ENCODE results near the gene NPNT.

The NPNT gene

DNA sequence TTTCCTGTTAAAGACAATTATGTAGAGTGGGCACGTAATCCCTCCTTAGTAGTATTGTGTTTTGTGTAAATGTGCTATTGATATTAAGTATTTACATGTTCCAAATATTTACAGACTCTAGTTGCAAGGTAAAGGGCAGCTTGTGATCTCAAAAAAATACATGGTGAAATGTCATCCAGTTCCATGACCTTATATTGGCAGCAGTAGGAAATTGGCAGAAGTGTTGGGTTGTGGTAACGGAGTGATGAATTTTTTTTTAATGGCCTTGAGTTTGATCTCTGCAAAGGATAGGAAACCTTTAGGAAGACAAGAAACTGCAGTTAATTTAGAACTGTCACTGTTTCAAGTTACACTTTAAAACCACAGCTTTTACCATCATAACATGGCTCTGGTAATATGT, 74.3 kb downstream of the NPNT start:
- no peak for DNase-seq (ENCODE audit: low read depth in 2 of 3, low spot score in 2 of 3)

DNA sequence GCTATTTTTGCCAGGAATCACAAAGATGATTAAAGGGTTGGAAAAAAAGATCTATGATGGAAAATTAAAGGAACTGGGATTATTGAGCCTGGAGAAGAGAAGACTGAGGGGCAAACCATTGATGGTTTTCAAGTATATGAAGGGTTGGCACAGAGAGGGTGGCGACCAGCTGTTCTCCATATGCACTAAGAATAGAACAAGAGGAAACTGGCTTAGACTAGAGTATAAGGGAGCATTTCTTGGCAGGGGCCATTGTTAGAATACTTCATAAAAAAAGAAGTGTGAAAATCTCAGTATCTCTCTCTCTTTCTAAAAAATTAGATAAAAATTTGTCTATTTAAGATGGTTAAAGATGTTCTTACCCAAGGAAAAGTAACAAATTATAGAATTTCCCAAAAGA, 75.1 kb downstream of the NPNT start:
- DNase-seq (ENCODE audit: low read depth in 2 of 3, low spot score in 2 of 3) = no peak

DNA sequence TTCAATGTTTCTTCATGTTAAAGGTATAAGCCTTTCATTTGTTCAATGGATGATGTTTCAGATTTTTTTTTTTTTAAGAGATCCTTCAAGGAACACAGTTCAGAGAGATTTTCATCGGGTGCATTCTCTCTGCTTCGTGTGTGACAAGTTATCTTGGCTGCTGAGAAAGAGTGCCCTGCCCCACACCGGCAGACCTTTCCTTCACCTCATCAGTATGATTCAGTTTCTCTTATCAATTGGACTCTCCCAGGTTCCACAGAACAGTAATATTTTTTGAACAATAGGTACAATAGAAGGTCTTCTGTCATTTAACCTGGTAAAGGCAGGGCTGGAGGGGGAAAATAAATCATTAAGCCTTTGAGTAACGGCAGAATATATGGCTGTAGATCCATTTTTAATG, 75.8 kb downstream of the NPNT start:
- no peak for DNase-seq (ENCODE audit: low read depth in 2 of 3, low spot score in 2 of 3)

DNA sequence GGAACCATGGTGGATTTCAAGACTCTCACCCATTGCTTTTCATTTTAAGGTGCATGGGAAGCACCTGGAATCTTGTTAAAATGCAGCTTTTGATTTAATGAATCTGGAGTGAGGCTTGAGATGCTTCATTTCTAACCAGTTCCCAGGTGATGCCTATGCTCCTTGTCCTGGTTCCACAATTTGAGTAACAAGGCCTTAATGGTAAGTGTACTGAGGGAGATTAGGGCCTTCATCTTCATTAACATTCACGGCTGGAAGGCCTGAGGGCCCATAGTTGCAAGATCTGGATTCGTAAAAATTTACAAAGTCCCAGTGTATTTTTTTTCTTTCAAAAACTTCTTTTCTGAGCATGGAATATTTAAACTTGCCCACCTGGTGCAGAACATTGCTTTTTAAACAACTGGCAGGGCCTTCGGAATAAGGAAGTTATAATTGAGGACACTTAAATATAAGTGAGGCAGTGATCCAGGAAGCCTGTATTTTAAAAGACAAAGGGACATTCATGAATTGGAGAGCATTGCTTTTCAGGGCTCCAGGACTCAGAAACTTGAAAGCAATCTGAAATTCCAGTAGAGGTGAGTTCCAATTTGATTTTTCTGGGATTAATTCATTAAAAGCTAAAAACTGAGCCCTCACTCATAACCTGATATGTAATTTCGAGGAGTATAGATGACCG, 77.8 kb downstream of the NPNT start:
- DNase-seq (ENCODE audit: low read depth in 2 of 3, low spot score in 2 of 3) = no peak

DNA sequence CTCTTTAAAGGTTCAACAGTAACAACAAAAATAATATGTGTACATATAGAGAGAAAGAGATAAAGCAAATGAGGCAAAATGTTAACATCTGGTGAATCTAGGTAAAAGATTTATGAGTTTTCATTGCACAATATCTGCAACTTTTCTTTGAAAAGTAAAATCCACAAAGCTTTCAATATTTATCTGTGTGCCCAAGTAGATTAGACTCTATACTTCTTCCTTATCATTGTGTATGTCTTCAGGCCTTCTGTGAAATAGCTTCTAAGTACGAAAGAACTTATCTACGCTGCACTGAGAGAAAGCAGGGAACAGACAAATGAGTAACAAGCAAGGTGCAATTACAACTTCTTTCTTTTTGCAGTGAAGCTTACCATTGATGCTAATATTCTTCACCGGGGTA, 81.6 kb downstream of the NPNT start:
- DNase-seq (ENCODE audit: low read depth in 2 of 3, low spot score in 2 of 3) = no peak

DNA sequence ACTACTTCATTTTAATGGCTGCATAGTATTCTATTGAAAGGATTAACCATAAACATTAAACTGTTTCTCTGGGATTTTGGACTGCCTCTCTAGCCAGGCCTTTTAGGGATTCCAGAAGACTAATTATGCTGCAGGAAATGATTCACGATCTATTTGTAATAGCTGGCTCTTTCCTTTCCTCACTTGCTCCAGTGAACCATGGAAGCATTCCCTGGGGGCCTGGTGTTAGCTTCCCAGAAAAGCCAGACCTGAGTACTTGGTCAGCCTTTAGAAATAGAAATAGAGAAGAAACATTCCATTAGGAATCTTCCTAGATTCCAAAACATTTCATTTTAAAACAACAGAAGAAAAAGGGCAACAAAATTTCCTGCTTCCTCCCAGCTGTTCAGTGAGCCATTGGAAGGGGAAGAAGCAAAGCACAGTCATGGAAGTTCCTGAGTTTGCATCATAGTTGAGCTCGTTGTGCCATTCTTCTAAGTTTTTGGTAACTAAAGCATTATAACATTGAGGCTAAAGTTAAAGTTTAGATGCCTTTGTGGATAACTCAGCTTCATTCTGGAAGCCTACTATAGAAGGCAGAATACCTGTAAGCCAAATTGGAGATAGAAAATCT, 83.5 kb downstream of the NPNT start:
- no peak for DNase-seq (ENCODE audit: low read depth in 2 of 3, low spot score in 2 of 3)

DNA sequence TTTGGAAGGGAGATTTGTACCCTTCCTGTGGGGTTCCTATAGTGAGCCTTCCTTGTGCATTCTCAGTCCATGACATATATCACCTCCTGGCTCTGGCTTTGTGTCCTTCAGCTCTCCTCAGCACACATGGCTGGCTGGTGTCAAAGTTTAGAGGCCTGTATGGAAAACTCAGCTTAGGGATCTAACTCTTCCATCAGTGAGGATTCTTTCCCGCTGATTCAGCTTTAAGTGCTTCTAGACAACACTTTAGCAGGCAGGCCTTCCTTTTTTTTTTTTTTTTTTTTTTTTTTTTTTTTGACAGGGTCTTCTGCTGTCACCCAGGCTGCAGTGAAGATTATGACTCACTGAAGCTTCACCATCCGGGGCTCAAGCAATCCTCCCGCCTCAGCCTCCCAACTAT, 84.2 kb downstream of the NPNT start:
- no peak for DNase-seq (ENCODE audit: low read depth in 2 of 3, low spot score in 2 of 3)

DNA sequence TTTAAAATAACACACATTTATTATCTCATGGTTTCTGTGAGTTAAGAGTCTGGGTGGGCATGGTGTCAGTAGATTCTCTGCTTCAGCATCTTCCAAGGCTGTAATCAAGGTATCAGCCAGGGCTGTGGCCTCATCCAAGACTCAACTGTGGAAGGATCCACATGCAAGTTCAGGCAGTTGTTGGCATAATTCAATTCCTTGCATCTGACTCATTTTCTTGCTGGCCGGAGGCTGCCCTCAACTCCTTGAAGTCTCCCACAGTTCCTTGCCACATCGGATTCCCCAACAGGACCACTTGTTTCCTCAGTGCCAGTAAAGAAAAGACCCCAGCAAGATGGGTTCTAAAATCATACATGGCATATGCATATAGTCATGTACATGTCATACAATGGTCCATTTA, 93.4 kb downstream of the NPNT start:
- DNase-seq (ENCODE audit: low read depth in 2 of 3, low spot score in 2 of 3) = no peak

DNA sequence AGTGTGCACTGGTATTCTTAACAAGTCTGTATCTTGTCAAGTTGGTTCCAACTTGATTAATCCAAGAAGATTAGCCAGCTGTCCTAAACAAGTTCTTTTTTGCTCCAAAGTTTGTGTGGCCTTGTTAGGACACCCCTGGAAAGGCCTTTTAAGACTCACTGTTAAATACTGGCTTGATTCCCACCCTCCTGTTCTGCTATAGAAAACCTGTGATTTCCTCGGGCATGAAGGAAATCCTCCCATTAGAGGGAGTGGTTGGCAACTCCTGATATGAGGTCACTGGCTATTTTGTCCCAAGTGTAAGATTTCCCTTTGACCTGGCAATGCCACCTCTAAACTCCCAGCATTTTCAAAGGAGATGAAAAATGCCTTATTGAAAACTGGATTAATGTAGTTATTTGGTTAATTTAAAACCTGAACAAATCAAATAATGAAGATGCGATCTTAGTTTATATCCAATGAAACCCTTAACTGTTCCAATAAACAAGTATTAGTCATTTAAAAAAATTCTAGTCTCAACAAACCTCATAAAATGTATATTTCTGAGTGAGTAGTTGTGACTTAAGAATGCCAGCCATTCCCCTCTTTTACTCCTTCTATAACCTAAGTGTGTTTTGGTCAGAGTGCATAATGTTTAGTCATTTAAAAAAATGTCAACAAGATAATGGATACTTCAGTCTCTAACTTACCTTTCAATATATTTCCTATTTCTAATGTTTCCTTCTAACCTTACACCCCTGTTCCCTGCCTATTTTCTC, 94.4 kb downstream of the NPNT start:
- DNase-seq (ENCODE audit: low read depth in 2 of 3, low spot score in 2 of 3) = no peak

DNA sequence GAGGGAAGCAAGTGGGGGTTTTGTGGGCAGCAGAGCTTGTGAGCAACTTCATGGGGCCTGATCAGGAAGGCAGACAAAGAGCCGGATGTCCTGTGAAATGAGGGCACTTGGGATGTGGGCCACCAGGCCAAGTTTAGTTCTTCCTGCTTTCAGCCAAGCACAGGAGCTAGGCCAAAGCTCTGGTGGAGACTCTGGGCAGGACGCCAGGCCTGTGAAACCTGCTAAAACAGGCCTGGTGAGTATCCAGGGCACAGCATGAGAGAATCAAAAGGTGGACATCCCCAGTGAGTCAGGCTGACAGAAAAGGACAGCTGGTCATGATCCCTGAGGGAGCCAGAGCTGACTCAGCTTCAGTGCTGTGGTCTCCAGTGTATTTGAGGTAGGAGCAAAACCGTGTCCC, 95.7 kb downstream of the NPNT start:
- no peak for DNase-seq (ENCODE audit: low read depth in 2 of 3, low spot score in 2 of 3)

DNA sequence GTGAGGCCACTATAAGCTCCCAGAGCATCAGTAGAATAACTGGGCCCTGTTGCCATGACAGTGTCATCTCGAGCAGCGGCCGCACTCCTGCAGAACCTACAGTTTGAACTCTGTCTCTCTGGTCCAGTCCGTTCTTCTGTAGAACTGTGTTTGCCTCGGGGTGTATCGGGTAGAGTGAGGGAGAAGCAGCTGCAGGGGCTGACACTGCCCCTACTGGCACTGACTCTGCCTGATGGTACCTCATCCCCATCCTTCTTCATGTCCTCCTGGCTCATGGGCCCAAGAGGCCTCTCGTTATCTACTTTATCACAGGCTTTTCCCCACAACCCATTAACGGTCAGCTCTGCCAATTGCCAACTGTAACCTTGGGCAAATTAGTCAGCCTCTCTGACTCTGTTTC, 96.5 kb downstream of the NPNT start:
- no peak for DNase-seq (ENCODE audit: low read depth in 2 of 3, low spot score in 2 of 3)

DNA sequence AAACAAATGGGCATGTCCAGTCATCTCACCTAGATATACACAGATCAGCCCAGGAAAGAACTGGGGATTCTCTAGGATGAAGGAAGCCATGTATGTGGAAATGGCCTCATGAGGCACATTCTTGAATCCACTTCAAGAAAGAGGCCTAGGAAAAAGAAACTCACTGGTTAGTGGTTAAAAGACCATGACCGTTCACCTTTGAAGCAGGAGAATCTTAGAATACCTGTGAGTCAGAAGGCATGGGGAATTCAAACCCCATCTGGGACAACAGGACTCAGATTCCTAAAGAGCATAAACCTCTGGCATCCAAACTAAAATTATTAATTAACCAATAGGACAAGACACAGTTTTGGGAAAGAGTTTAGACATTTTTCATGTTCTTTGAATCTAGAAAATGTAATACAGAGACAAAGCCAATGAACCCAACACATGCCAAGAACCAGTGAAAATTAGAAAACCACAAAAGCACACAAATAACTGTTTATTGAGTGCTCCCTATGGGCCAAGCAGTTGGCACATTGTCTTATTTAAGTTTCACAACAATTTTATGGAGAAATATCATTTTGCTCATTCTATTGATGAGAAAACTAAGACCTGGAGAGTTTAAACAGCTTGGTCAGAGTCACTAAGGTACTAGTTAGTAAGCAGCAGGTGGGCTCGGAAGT, 97.5 kb downstream of the NPNT start:
- no peak for DNase-seq (ENCODE audit: low read depth in 2 of 3, low spot score in 2 of 3)

DNA sequence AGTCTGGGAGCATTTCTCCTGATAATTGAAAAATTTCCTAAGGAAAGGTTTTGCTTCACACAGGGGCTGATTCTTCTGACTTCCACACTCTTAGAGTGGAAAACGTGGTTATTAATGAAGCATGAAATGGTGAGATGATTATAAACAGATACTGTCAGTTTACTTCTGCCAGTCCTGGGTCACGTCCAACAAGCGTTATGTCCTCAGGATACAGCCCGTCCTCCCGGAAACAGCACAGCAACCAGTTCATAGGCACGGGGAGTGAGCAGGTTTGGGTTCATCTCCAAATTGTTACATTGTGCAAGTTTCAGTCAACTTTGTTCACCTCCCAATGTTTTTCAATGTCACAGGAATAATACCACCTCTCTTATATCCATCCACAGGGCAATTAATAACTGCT, 98.8 kb downstream of the NPNT start:
- DNase-seq (ENCODE audit: low read depth in 2 of 3, low spot score in 2 of 3) = no peak

DNA sequence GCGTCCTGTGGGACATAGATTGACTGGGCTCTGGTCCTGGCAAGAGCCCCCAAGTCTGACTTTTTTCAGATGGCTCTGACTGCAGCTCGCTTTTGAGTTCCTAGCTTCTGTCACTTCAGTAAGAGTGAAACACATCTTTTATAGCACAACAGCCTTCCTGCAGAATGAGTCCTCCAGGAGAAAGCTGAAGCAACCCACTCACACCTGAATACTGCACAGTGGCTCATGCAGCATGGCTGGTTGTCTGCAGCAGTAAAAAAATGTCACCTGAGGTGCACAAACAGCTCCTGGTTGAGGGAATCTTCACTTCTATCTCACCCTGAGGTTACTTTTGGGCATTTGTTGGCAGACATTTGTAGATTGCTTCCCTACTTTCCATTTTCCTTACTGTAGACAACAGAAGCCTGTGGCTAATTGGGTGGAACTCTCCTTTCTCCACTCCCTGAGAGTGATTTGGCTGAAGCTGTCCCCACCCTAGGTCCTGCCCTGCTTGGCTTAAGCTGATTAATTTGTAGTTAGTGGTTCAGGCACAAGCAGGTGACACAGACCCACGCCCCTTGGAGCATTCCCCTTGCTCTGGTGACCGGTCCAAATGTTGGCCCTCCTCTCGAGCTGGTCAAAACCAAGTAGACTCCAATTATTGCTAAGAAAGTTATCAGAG, 99.7 kb downstream of the NPNT start:
- DNase-seq (ENCODE audit: low read depth in 2 of 3, low spot score in 2 of 3) = no peak

DNA sequence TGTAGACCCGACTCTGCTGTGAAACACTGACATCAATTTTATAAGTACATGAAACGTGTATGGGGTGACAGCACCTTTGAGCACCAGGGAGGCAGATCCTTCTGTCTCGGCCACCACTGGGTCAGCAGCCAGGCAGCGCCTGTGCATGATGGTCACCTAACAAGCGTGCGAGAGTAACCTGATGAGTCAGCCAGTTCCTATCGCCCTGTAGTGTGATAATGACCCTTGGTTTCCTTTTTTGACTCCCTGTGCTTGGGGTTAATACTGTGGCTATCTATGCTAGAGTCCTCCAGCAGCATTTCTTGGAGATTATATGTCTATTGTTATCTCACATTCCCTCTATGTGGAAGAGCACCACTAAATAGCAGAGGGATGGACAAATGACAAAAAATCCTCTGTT, 101.6 kb downstream of the NPNT start:
- no peak for DNase-seq (ENCODE audit: low read depth in 2 of 3, low spot score in 2 of 3)

DNA sequence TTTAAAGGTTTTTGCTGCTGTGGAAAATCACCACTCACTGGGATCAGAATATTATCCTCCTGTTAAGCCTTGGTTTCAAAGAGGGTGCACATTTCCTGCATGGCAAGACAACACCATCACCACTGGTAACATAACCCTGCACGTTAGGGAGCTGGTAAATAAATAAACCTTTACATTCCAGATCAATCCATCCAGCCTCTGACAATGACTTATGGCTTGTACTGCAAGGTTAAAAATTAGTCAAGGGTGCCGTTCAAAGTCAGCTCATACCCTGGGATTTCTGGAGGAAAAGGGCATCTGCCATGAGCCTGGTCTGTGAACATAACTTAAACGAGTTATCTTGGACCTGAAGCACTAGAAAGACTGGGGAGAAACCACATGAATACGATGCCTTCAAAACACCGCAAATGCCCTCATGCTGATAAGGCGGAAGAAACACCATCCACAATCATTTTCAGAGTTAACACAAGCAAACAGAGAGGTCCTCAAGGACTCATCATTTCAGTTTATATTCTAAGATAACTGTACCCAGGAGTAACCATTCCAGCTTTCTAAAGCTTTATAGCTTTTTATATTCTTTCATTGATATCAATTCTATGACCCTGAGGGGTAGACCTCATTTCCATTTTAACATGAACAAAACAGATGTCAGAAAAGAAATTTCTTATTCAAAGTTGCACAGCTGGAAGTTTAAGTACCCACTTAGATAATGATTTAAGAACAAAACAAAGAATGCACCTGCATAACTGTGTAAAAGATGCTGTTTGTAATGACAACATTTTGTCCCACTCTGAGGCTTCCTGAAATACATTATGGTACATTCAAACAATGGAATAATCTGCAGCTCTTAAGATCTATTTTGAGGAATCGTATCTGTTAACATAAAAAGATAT, 103.1 kb downstream of the NPNT start:
- no peak for DNase-seq (ENCODE audit: low read depth in 2 of 3, low spot score in 2 of 3)

DNA sequence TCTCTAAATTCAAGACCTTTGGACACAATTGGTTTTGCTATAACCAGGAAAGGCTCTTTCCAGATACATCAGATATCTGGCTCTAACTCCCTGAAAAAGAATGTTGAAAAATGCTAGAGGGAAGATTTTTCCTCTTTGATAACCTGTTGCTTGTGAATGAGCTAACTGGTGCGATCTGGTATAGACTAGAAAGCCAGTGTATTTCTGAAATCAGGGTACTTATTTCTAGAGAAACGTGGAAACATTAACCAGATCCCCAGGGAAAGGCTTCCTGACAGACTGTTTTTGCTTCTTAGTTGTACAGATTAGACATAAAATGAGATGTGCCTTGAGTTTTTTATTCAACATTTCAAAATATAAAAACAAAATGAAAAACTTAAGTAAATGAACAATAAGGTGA, 107.7 kb downstream of the NPNT start:
- no peak for DNase-seq (ENCODE audit: low read depth in 2 of 3, low spot score in 2 of 3)

DNA sequence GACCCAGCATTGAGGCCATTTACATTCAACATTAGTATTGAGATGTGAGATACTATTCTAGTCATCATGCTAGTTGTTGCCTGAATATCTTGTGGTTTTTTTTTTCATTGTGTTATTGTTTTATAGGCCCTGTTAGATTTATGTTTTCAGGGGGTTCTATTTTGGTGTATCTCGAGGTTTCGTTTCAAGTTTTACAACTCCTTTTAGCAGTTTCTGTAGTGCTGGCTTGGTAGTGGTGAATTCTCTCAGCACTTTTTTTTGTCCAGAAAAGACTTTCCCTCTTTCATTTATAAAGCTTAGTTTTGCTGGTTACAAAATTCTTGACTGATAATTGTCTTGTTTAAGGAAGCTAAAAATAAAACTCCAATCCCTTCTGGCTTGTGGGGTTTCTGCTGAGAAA, 115.5 kb downstream of the NPNT start:
- no peak for DNase-seq (ENCODE audit: low read depth in 2 of 3, low spot score in 2 of 3)

DNA sequence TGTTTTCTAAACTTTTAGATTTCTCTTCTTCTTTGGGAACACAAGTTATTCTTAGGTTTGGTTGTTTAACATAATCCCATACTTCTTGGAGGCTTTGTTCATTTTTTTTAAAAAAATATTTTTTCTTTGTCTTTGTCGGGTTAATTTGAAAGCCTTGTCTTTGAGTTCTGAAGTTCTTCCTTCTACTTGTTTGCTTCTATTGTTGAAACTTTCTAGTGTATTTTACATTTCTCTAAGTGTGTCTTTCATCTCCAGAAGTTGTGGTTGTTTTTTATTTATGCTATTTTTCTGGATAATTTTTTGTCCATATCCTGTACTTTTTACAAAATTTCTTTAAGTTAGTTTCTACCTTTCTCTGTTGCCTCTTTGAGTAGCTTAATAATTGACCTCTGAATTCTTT, 116.1 kb downstream of the NPNT start:
- no peak for DNase-seq (ENCODE audit: low read depth in 2 of 3, low spot score in 2 of 3)

DNA sequence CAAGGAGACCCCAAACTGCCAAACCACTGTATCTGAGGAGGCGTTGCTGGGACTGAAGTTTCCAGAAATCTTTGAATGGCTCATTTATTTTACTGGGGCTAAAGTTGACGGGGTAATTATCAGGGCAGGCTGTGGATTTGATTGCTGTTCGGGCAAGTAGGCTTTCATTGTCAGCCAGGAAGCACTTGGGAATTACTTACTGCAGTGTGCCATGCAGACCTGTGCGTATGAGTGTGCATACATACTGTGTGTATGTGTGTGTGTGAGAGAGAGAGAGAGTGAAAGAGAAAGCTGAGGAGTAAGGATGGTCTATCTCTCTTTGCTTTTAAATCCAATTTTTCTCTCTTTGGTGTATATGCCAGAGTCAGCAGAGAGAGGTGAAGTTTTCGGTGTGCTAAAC, 122.7 kb downstream of the NPNT start:
- DNase-seq (ENCODE audit: low read depth in 2 of 3, low spot score in 2 of 3) = no peak

DNA sequence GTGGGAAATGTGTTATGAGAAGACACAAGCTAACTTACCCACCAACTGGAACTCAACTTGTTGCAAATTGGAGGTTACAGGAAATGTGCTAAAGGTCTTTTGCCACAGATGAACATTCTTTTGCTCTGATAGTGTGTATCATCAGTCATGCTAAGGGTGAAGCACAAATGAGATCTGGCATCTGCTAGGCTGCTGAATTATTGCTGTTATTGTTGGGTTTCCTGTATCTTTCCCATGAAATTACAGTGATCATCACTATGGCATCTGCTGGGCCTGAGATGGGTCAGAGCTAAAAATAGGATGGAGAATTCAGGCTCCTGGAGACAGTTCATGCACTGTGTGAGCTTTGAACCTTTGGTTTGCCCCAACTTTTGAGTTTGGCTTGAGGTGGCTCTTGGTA, 124.5 kb downstream of the NPNT start:
- no peak for DNase-seq (ENCODE audit: low read depth in 2 of 3, low spot score in 2 of 3)

Measured in activated CD8-positive, alpha-beta memory T cell treated with anti-CD3 and anti-CD28 coated beads for 48 hours (primary cell).